ENCODE measurements around the gene CCDC50.

GRCh38 chr3:191372122-191372521, 42.9 kb downstream of the CCDC50 start:
- no peak for TF ChIP-seq POLR2A (IDR thresholded peaks at IDR 0.05)
- TF ChIP-seq POLR2AphosphoS5 (IDR thresholded peaks at IDR 0.05; ENCODE audit: insufficient read depth in 1 of 2, low read depth in 1 of 2) = no peak
- TF ChIP-seq, protein P1, sequence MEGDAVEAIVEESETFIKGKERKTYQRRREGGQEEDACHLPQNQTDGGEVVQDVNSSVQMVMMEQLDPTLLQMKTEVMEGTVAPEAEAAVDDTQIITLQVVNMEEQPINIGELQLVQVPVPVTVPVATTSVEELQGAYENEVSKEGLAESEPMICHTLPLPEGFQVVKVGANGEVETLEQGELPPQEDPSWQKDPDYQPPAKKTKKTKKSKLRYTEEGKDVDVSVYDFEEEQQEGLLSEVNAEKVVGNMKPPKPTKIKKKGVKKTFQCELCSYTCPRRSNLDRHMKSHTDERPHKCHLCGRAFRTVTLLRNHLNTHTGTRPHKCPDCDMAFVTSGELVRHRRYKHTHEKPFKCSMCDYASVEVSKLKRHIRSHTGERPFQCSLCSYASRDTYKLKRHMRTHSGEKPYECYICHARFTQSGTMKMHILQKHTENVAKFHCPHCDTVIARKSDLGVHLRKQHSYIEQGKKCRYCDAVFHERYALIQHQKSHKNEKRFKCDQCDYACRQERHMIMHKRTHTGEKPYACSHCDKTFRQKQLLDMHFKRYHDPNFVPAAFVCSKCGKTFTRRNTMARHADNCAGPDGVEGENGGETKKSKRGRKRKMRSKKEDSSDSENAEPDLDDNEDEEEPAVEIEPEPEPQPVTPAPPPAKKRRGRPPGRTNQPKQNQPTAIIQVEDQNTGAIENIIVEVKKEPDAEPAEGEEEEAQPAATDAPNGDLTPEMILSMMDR (IDR thresholded peaks at IDR 0.05) = no peak
